GM23338 (cell line): ENCODE results near the gene GRIFIN. TPM values are rescaled to one million over a fixed set of nuclear protein-coding genes. Genes with fewer than 3 reads are reported as not detected.

Source experiments
- ATAC-seq: fragments of 200-7000 bp; cut with Tn5 transposase; 3 replicates; pipeline ENCODE4 v1.9.1; 2020
- DNase-seq: peaks from one replicate; pipeline ENCODE4 v3.0.0-alpha.2; 2015; ENCODE audit warnings: low spot score
- H2AFZ ChIP-seq: fragments of 200-600 bp; sonication (generic); 2 replicates; pipeline ENCODE4 v1.8.0; 2016; ENCODE audit warnings: antibody characterized with exemption, mild to moderate bottlenecking, moderate library complexity
- H3F3A ChIP-seq: fragments of 200-600 bp; sonication (generic); replicated peaks from 2 replicates; pipeline ENCODE4 v1.8.0; 2017; ENCODE audit warnings: antibody characterized with exemption, mixed run types, low read depth
- H3K27ac ChIP-seq: fragments of 200-600 bp; sonication (generic); 2 replicates; pipeline ENCODE4 v1.6.1; 2016; ENCODE audit warnings: low read depth
- H3K27me3 ChIP-seq: fragments of 200-600 bp; sonication (generic); 2 replicates; pipeline ENCODE4 v1.8.0; 2016; ENCODE audit warnings: mild to moderate bottlenecking, mixed run types, moderate library complexity; ENCODE audit not compliant: insufficient read depth
- H3K36me3 ChIP-seq: fragments of 200-600 bp; sonication (generic); 2 replicates; pipeline ENCODE4 v1.8.0; 2016; ENCODE audit warnings: mild to moderate bottlenecking; ENCODE audit not compliant: insufficient read depth
- H3K4me1 ChIP-seq: fragments of 200-600 bp; sonication (generic); 2 replicates; pipeline ENCODE4 v1.8.0; 2016; ENCODE audit warnings: mild to moderate bottlenecking, moderate library complexity; ENCODE audit not compliant: insufficient read depth
- H3K4me2 ChIP-seq: fragments of 200-600 bp; sonication (generic); 2 replicates; pipeline ENCODE4 v1.7.1; 2017; ENCODE audit warnings: mixed run types
- H3K4me3 ChIP-seq: fragments of 200-600 bp; sonication (generic); 2 replicates; pipeline ENCODE4 v1.6.1; 2016; ENCODE audit warnings: mixed run types
- H3K79me2 ChIP-seq: fragments of 200-600 bp; sonication (generic); replicated peaks from 2 replicates; pipeline ENCODE4 v1.8.0; 2017; ENCODE audit warnings: mild to moderate bottlenecking; ENCODE audit not compliant: insufficient read depth
- H3K9me2 ChIP-seq: fragments of 200-600 bp; sonication (generic); 2 replicates; pipeline ENCODE4 v1.8.0; 2017; ENCODE audit not compliant: insufficient read depth
- H4K20me1 ChIP-seq: fragments of 200-600 bp; sonication (generic); replicated peaks from 2 replicates; pipeline ENCODE4 v1.8.0; 2017; ENCODE audit warnings: mild to moderate bottlenecking; ENCODE audit not compliant: insufficient read depth
- H3K27ac Mint-ChIP-seq: 2 replicates; pipeline ENCODE4 v1.8.0; 2020; ENCODE audit warnings: inconsistent platforms, mild to moderate bottlenecking, moderate library complexity, mixed read lengths
- H3K27me3 Mint-ChIP-seq: 3 replicates; pipeline ENCODE4 v1.8.0; 2022; ENCODE audit warnings: low read depth, mild to moderate bottlenecking, moderate library complexity, mixed read lengths, inconsistent platforms; ENCODE audit not compliant: insufficient read depth, poor library complexity
- H3K36me3 Mint-ChIP-seq: 3 replicates; pipeline ENCODE4 v1.8.0; 2021; ENCODE audit warnings: low read depth, mild to moderate bottlenecking, inconsistent platforms, moderate library complexity, mixed read lengths
- H3K4me1 Mint-ChIP-seq: 3 replicates; pipeline ENCODE4 v1.8.0; 2020; ENCODE audit warnings: mild to moderate bottlenecking, inconsistent platforms, mixed read lengths
- H3K4me3 Mint-ChIP-seq: 3 replicates; pipeline ENCODE4 v1.8.0; 2021; ENCODE audit warnings: moderate library complexity, mild to moderate bottlenecking, inconsistent platforms, mixed read lengths
- H3K9me3 Mint-ChIP-seq: 3 replicates; pipeline ENCODE4 v1.8.0; 2020; ENCODE audit warnings: moderate library complexity, mild to moderate bottlenecking, inconsistent platforms, mixed read lengths
- EZH2 ChIP-seq: fragments of 200-600 bp; sonication (generic); IDR thresholded peaks from one replicate; pipeline ENCODE4 v1.8.0; 2017; ENCODE audit warnings: antibody characterized with exemption, mild to moderate bottlenecking, low read depth; ENCODE audit not compliant: unreplicated experiment
- EZH2phosphoT487 ChIP-seq: fragments of 200-600 bp; sonication (generic); IDR thresholded peaks from one replicate; pipeline ENCODE4 v1.8.1; 2018; ENCODE audit warnings: antibody characterized with exemption; ENCODE audit not compliant: unreplicated experiment
- JUNB ChIP-seq: IDR thresholded peaks from one replicate; pipeline ENCODE4 v1.6.1; 2016; ENCODE audit warnings: antibody characterized with exemption; ENCODE audit not compliant: unreplicated experiment
- NANOG ChIP-seq: IDR thresholded peaks from 2 replicates; pipeline ENCODE4 v1.6.1; 2016; ENCODE audit warnings: antibody characterized with exemption, borderline replicate concordance
- STAT1 ChIP-seq: IDR thresholded peaks from one replicate; pipeline ENCODE4 v1.6.1; 2016; ENCODE audit warnings: antibody characterized with exemption; ENCODE audit not compliant: unreplicated experiment
- ZNF331 ChIP-seq: fragments of 250-450 bp; sonication (Bioruptor Pico); IDR thresholded peaks from 2 replicates; pipeline ENCODE4 v1.5.0; 2020; ENCODE audit warnings: low read depth, mild to moderate bottlenecking, moderate library complexity
- polyA plus RNA-seq: library from polyadenylated mRNA; unstranded; fragments of >200 nt; fragmentation: Nextera tagmentation; extraction: Ambion mirVana; gene quantifications from 2 replicates; pipeline ENCODE4 v1.2.1, GENCODE V29; 2016
- total RNA-seq: library from RNA; depleted of rRNA; stranded (reverse); fragments of >200 nt; shearing (Covaris generic); gene quantifications from 2 replicates; pipeline ENCODE4 v1.2.3, GENCODE V29; 2014
- TF ChIP-seq, protein P1 (sequence below), 2 experiments: fragments of 200-600 bp in 1 of 2; sonication (generic) in 1 of 2; conservative IDR thresholded peaks; 2 replicates each; pipeline versions ENCODE4 v1.5.1 to v1.6.1; 2016 to 2017; ENCODE audit warnings: antibody characterized with exemption in 2 of 2, low read depth in 2 of 2, mild to moderate bottlenecking in 2 of 2, moderate library complexity in 1 of 2
- TF ChIP-seq, protein P2 (sequence below): fragments of 250-450 bp; sonication (Bioruptor Pico); IDR thresholded peaks from 2 replicates; pipeline ENCODE4 v1.5.0; 2020; ENCODE audit warnings: mild to moderate bottlenecking, moderate library complexity
- TF ChIP-seq, protein P3 (sequence below): IDR thresholded peaks from one replicate; pipeline ENCODE4 v1.6.1; 2018; ENCODE audit warnings: antibody characterized with exemption; ENCODE audit not compliant: unreplicated experiment
- TF ChIP-seq, protein P4 (sequence below): IDR thresholded peaks from 2 replicates; pipeline ENCODE4 v1.6.1; 2016; ENCODE audit warnings: antibody characterized with exemption

The GRIFIN gene
- total and polyA plus RNA-seq, 2 experiments from 2014 or later: not detected

DNA sequence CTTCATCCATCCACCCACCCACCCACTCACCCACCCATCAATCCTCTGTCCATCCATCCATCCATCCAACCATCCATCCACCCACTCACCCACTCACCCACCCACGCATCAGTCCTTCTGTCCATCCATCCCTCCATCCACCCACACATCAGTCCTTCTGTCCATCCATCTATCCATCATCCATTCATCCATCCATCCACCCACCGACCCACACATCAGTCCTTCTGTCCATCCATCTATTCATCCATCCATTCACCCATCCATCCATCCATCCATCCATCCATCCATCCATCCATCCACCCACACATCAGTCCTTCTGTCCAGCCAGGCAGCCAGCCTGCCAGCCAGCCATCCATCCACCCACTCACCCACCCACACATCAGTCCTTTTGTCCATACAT lies 15.8 kb upstream of the GRIFIN start:
- Histone ChIP-seq H3K27ac (no peak overlapping the region), H3K4me1 (no peaks in the 10 kb centered on the region; the same call in 1 of the 2 replicates), H3K79me2 (no peaks in the 10 kb centered on the region), H3K9me2 (no peaks in the 10 kb centered on the region), H3K4me2 (no peak overlapping the region), H3K27me3 (no peaks in the 10 kb centered on the region), H3K36me3 (no peaks in the 10 kb centered on the region), H3K4me3 (no peak overlapping the region), H2AFZ (no peak overlapping the region), H4K20me1 (no peaks in the 10 kb centered on the region), H3F3A (no peaks in the 10 kb centered on the region)
- Mint-ChIP-seq H3K4me1 (peaks cover 13% of the 10 kb centered on the region; the same call in 2 of the 3 replicates), H3K27me3 (peaks cover 13% of the 10 kb centered on the region), H3K4me3 (no peak overlapping the region), H3K9me3 (peaks cover 3% of the 10 kb centered on the region; the same call in 2 of the 3 replicates), H3K36me3 (no peaks in the 10 kb centered on the region; the same call in 1 of the 3 replicates), H3K27ac (no peak overlapping the region)
- DNase-seq (no peak), ATAC-seq (no peak)
- TF ChIP-seq ZNF331 (CRISPR knock-in tag) (no peak), STAT1 (no peak), NANOG (no peak), EZH2 (no peak), EZH2phosphoT487 (no peak), JUNB (no peak)
- TF ChIP-seq, protein P1, sequence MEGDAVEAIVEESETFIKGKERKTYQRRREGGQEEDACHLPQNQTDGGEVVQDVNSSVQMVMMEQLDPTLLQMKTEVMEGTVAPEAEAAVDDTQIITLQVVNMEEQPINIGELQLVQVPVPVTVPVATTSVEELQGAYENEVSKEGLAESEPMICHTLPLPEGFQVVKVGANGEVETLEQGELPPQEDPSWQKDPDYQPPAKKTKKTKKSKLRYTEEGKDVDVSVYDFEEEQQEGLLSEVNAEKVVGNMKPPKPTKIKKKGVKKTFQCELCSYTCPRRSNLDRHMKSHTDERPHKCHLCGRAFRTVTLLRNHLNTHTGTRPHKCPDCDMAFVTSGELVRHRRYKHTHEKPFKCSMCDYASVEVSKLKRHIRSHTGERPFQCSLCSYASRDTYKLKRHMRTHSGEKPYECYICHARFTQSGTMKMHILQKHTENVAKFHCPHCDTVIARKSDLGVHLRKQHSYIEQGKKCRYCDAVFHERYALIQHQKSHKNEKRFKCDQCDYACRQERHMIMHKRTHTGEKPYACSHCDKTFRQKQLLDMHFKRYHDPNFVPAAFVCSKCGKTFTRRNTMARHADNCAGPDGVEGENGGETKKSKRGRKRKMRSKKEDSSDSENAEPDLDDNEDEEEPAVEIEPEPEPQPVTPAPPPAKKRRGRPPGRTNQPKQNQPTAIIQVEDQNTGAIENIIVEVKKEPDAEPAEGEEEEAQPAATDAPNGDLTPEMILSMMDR (conservative IDR thresholded peaks at IDR 0.05; ENCODE audit: low read depth in 2 of 2): no peak
- TF ChIP-seq, protein P2, sequence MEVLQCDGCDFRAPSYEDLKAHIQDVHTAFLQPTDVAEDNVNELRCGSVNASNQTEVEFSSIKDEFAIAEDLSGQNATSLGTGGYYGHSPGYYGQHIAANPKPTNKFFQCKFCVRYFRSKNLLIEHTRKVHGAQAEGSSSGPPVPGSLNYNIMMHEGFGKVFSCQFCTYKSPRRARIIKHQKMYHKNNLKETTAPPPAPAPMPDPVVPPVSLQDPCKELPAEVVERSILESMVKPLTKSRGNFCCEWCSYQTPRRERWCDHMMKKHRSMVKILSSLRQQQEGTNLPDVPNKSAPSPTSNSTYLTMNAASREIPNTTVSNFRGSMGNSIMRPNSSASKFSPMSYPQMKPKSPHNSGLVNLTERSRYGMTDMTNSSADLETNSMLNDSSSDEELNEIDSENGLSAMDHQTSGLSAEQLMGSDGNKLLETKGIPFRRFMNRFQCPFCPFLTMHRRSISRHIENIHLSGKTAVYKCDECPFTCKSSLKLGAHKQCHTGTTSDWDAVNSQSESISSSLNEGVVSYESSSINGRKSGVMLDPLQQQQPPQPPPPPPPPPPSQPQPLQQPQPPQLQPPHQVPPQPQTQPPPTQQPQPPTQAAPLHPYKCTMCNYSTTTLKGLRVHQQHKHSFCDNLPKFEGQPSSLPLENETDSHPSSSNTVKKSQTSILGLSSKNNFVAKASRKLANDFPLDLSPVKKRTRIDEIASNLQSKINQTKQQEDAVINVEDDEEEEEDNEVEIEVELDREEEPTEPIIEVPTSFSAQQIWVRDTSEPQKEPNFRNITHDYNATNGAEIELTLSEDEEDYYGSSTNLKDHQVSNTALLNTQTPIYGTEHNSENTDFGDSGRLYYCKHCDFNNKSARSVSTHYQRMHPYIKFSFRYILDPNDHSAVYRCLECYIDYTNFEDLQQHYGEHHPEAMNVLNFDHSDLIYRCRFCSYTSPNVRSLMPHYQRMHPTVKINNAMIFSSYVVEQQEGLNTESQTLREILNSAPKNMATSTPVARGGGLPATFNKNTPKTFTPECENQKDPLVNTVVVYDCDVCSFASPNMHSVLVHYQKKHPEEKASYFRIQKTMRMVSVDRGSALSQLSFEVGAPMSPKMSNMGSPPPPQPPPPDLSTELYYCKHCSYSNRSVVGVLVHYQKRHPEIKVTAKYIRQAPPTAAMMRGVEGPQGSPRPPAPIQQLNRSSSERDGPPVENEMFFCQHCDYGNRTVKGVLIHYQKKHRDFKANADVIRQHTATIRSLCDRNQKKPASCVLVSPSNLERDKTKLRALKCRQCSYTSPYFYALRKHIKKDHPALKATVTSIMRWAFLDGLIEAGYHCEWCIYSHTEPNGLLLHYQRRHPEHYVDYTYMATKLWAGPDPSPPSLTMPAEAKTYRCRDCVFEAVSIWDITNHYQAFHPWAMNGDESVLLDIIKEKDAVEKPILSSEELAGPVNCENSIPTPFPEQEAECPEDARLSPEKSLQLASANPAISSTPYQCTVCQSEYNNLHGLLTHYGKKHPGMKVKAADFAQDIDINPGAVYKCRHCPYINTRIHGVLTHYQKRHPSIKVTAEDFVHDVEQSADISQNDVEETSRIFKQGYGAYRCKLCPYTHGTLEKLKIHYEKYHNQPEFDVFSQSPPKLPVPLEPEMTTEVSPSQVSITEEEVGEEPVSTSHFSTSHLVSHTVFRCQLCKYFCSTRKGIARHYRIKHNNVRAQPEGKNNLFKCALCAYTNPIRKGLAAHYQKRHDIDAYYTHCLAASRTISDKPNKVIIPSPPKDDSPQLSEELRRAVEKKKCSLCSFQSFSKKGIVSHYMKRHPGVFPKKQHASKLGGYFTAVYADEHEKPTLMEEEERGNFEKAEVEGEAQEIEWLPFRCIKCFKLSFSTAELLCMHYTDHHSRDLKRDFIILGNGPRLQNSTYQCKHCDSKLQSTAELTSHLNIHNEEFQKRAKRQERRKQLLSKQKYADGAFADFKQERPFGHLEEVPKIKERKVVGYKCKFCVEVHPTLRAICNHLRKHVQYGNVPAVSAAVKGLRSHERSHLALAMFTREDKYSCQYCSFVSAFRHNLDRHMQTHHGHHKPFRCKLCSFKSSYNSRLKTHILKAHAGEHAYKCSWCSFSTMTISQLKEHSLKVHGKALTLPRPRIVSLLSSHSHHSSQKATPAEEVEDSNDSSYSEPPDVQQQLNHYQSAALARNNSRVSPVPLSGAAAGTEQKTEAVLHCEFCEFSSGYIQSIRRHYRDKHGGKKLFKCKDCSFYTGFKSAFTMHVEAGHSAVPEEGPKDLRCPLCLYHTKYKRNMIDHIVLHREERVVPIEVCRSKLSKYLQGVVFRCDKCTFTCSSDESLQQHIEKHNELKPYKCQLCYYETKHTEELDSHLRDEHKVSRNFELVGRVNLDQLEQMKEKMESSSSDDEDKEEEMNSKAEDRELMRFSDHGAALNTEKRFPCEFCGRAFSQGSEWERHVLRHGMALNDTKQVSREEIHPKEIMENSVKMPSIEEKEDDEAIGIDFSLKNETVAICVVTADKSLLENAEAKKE (CRISPR knock-in tag): no peak
- TF ChIP-seq, protein P3, sequence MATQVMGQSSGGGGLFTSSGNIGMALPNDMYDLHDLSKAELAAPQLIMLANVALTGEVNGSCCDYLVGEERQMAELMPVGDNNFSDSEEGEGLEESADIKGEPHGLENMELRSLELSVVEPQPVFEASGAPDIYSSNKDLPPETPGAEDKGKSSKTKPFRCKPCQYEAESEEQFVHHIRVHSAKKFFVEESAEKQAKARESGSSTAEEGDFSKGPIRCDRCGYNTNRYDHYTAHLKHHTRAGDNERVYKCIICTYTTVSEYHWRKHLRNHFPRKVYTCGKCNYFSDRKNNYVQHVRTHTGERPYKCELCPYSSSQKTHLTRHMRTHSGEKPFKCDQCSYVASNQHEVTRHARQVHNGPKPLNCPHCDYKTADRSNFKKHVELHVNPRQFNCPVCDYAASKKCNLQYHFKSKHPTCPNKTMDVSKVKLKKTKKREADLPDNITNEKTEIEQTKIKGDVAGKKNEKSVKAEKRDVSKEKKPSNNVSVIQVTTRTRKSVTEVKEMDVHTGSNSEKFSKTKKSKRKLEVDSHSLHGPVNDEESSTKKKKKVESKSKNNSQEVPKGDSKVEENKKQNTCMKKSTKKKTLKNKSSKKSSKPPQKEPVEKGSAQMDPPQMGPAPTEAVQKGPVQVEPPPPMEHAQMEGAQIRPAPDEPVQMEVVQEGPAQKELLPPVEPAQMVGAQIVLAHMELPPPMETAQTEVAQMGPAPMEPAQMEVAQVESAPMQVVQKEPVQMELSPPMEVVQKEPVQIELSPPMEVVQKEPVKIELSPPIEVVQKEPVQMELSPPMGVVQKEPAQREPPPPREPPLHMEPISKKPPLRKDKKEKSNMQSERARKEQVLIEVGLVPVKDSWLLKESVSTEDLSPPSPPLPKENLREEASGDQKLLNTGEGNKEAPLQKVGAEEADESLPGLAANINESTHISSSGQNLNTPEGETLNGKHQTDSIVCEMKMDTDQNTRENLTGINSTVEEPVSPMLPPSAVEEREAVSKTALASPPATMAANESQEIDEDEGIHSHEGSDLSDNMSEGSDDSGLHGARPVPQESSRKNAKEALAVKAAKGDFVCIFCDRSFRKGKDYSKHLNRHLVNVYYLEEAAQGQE: no peak
- TF ChIP-seq, protein P4, sequence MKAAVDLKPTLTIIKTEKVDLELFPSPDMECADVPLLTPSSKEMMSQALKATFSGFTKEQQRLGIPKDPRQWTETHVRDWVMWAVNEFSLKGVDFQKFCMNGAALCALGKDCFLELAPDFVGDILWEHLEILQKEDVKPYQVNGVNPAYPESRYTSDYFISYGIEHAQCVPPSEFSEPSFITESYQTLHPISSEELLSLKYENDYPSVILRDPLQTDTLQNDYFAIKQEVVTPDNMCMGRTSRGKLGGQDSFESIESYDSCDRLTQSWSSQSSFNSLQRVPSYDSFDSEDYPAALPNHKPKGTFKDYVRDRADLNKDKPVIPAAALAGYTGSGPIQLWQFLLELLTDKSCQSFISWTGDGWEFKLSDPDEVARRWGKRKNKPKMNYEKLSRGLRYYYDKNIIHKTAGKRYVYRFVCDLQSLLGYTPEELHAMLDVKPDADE: no peak
